Left lobe of liver (tissue), 2 donors: ENCODE results near the gene REPS2. TPM values are rescaled to one million over a fixed set of nuclear protein-coding genes. Genes with fewer than 3 reads are reported as not detected.
"Not testable (repeated sequence)": the region's sequence is repeated elsewhere in the genome, so short reads cannot be mapped to it uniquely, and the experiment has no call there.

Experiments used
- ATAC-seq: fragments of 200-7000 bp; cut with Tn5 transposase; one replicate; pipeline ENCODE4 v1.9.1; 2020; ENCODE audit warnings: mild to moderate bottlenecking, moderate library complexity
- DNase-seq: peaks from one replicate; pipeline ENCODE4 v3.0.0-alpha.2; 2020; ENCODE audit warnings: low spot score
- total RNA-seq: library from RNA; stranded (reverse); gene quantifications from one replicate; pipeline ENCODE4 v1.2.1, GENCODE V29; 2021
- donor health status: DM: no; HTN: no; CAD: no; lungs with moderate emphysema.
- donor health status: DM: no; HTN: yes; CAD: no.

REPS2 gene
- total RNA-seq, 1 donor from 2014 or later = 19.1 TPM

GRCh38 chrX:16962661-16963060, 16.2 kb downstream of the REPS2 start:
- not testable (repeated sequence) for DNase-seq, ATAC-seq

- ATAC-seq = no peak
- no peak for DNase-seq
Observed at GRCh38 chrX:16963216-16963615, 16.8 kb downstream of the REPS2 start.

GRCh38 chrX:16964976-16965375, 18.5 kb downstream of the REPS2 start:
- DNase-seq, ATAC-seq: not testable (repeated sequence)

DNA sequence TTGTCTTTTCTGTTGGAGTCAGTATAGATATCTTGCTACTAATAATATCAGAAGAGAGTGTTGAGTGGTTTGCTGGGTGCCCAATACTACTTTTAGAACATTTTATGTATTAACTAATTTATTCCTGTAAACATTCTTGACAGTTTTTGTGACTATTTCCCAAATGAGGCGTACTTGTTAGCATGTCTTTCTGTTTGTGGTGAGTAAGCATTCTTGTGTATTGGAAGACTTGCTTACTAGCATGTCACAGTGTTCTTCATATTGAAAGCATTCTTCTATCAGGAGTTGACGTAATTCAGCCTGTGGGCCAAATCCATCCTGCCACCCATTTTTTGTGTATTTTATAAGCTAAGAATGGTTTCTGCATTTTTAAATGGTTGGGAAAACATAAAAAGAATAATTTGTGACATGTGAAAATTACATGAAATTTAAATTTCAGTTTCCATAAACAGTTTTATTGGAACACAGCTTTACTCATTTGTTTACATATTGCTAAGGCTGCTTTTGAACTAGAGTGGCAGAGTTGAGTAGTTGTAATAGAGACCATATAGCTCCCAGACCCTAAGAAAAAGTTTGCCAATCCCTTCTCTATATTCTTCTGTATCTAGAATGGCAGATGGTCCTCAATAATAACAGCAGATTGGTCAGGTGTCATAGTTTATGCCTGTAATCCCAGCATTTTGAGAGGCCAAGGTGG, 20.4 kb downstream of the REPS2 start:
- no peak for ATAC-seq
- no peak for DNase-seq

DNA sequence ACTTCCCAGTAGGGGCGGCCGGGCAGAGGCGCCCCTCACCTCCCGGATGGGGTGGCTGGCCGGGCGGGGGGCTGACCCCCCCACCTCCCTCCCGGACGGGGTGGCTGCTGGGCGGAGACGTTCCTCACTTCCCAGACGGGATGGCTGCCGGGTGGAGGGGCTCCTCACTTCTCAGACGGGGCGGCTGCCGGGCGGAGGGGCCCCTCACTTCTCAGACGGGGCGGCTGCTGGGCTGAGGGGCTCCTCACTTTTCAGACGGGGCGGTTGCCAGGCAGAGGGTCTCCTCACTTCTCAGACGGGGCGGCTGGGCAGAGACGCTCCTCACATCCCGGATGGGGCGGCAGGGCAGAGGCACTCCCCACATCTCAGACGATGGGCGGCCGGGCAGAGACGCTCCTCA, 22.3 kb downstream of the REPS2 start:
- DNase-seq, ATAC-seq: not testable (repeated sequence)

GRCh38 chrX:16970977-16971376, 24.5 kb downstream of the REPS2 start:
- no peak for DNase-seq
- no peak for ATAC-seq

GRCh38 chrX:16971694-16972093, 25.2 kb downstream of the REPS2 start:
- ATAC-seq (no peak), DNase-seq (no peak)

DNA sequence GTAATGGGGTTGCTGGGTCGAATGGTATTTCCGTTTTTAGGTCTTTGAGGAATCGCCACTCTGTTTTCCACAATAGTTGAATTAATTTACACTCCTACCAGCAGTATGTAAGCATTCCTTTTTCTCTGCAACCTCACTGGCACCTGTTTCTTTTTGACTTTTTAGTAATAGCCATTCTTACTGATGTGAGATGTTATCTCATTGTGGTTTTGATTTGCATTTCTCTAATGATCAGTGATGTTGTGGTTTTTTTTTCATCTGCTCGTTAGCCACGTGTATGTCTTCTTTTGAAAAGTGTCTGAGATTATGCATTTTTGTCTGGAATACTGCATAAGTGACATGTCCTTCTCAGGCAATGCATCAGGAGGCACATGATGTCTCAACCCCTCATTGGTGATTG, 28.8 kb downstream of the REPS2 start:
- DNase-seq (no peak), ATAC-seq (no peak)

- no peak for DNase-seq
- ATAC-seq = no peak
Observed at GRCh38 chrX:16977771-16978170, 31.3 kb downstream of the REPS2 start.

DNA sequence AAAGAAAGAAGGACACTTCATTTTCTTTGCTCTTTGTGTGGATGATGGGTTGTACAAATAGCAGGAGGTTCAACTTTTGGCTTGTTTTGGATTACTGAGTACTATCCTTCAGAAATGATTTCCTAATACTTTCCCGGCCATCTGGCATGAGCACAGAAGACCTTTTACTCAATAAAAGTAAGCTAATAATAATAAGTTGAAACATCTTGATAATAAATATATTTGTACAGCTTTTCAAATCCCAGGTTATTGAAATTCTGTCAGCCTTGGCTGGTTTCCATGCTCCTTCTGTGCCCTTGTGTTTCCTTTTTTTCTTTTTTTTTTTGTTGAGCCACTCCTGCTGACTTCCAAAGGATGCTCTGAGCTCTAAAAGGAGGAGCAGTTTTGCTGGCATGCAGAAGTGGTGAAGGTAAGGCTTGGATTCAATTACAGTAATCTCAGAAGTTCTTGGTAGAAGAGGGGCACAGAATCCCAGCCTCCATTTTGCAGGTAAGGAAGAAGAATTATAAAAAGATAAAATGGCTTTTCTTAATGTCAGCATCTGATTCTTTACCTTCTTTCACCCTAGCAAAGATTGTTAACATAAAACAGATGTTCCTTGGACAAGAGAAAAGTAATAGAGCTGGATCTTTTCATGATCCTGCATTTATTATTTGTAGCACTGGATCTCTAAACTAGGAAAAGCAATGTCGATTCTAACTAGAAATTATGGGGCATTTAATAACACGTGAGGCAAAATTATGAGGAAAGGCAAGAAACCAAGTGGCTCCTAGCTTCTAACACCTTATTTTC, 31.9 kb downstream of the REPS2 start:
- no peak for DNase-seq
- ATAC-seq = peak; percentile 71

DNA sequence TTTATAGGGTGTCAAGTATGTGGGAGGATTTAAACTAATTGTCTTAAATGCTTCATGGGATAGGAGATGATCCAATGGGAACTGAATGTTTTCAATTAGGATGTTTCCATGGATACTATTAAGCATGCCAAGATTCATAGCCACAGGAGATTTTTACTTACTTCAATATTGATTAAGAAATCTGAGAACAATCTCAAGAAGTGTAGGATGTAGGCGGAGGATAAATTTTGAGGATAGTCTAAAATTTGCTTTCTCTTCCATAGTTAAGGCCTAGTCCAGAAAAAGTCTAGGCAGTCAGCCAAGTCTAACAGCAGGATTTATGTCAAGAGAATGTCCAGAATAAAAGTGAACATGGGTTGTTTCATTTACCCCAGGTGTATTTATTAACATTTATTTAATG, 32.8 kb downstream of the REPS2 start:
- ATAC-seq = no peak
- no peak for DNase-seq

GRCh38 chrX:16981209-16981608, 34.8 kb downstream of the REPS2 start:
- no peak for ATAC-seq
- DNase-seq = no peak

DNA sequence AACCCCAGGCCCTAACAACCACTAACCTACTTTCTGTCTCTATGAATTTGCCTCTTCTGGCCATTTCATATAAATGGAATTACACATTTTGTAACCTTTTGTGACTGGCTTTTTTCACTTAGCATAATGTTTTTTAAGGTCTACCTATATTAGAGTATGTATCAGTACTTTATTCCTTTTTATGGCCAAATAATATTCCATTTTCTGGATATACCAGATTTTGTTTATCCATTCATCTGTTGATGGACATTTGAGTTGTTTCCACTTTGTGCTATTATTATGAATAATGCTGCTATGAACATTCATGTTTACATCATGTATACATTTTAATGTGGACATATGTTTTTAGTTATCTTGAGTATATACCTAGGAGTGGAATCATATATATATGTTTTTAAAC, 35.5 kb downstream of the REPS2 start:
- no peak for DNase-seq
- ATAC-seq = no peak

DNA sequence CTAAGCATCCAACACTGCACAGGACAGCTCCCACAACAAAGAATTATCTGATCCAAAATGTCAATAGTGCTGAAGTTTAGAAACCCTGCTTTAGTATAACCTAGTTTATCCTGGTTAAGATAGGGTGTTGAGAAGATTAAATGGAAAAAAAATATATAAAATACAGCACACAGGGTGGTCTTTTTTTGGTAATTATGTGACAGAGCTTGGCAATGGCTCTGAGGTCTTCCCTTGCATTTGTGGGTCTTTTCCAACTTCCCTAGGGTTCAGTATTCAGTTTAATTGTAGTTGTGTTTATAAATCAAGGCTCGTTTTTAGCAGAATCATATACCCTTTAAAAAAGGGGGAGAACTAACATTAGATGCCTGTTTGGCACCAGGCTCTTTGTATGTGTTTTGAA, 36.6 kb downstream of the REPS2 start:
- no peak for ATAC-seq
- DNase-seq = no peak

DNA sequence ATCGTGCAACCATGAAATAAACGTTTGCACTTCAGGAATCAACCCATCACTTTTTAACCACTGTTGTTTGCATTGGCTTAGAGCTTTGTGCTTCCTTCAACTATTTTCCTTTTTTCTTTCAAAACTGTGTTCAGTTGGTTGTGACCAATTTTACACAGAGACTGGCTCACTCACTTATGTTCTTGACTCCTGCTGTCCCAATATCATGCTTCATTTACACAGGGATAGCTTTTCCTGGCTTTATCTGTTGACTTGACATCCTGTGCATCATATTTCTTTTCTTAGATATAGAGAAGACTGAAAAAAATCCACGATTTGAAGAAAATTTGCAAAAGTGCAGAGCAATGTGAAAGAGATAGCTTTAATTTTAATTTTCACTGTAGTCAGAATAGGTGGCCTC, 38.8 kb downstream of the REPS2 start:
- no peak for DNase-seq
- no peak for ATAC-seq

- ATAC-seq = peak; percentile 50
- DNase-seq = no peak
Observed at GRCh38 chrX:16986169-16986568, 39.7 kb downstream of the REPS2 start.

- ATAC-seq (no peak), DNase-seq (no peak)
Observed at GRCh38 chrX:16989750-16990149, 43.3 kb downstream of the REPS2 start.

- DNase-seq (no peak), ATAC-seq (no peak)
Observed at GRCh38 chrX:16990839-16991238, 44.4 kb downstream of the REPS2 start.

DNA sequence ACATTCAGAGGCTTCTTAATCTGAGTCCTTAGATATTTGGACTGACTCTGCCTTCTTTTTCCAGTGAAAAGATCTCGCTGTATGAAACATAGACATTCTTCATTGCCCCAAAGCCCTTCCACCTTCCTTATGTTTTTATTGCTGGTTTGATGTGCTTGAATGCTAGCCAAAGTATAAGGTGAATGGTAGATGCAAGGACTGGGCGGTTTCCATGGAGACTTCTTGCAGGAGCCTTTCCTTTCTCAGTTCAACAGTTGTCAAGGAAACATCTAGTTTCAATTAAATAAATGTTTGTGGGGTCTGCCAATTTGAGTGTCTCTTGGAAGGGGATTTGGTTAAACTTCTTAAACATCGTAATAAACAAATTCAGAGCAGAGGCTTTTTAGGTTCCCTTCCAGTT, 46.0 kb downstream of the REPS2 start:
- no peak for DNase-seq
- ATAC-seq = no peak

GRCh38 chrX:16992951-16993350, 46.5 kb downstream of the REPS2 start:
- ATAC-seq (peak; percentile 57), DNase-seq (no peak)

DNA sequence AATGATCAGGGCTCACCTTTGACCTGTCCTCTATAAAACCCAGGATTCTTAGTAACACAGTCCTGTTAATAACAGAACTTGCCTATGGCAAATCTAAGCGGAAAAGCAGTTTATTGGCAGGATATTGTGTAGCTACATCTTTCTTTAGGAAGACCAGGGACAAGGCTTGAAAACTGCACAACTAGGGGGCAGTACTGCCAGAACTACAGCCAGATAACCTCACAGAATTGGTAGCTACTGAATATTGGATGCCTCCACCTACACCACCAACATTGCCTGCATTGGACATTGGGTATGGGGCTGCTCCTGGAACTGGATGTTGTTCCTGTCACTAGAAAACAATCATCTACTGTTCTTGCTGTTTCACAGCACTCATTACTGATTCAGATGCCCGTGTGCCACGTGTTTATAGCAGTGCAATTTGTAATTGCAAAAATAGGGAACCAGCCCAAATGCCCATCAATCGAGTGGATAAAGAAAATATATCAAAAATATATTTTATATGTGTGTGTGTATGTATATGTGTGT, 47.4 kb downstream of the REPS2 start:
- DNase-seq (no peak), ATAC-seq (no peak)

GRCh38 chrX:16994736-16995135, 48.3 kb downstream of the REPS2 start:
- DNase-seq = no peak
- ATAC-seq = no peak
